OCI-LY1 (cell line): Measurements from ENCODE around the gene SDC1.

Experiments
- H2AFZ ChIP-seq: fragments of 200-600 bp; sonication (generic), shearing (Covaris generic); 2 replicates; pipeline ENCODE4 v1.6.0; 2014; ENCODE audit warnings: antibody characterized with exemption, mild to moderate bottlenecking, low read length
- H3F3A ChIP-seq: fragments of 200-600 bp; sonication (generic), shearing (Covaris generic); 2 replicates; pipeline ENCODE4 v1.6.0; 2014; ENCODE audit warnings: mild to moderate bottlenecking, antibody characterized with exemption, low read length, moderate library complexity; ENCODE audit not compliant: insufficient read depth
- H3K27ac ChIP-seq: fragments of 200-600 bp; sonication (generic); 2 replicates; pipeline ENCODE4 v1.5.1; 2014; ENCODE audit warnings: low read length, mixed run types, mild to moderate bottlenecking, low read depth; ENCODE audit not compliant: poor library complexity, severe bottlenecking
- H3K27me3 ChIP-seq: fragments of 200-600 bp; sonication (generic); 2 replicates; pipeline ENCODE4 v1.6.0; 2014; ENCODE audit warnings: antibody characterized with exemption, mild to moderate bottlenecking, low read length, moderate library complexity; ENCODE audit not compliant: insufficient read depth
- H3K36me3 ChIP-seq: fragments of 200-600 bp; sonication (generic); 2 replicates; pipeline ENCODE4 v1.6.1; 2014; ENCODE audit warnings: mild to moderate bottlenecking, antibody characterized with exemption, low read length, moderate library complexity, mixed read lengths; ENCODE audit not compliant: insufficient read depth
- H3K4me1 ChIP-seq: fragments of 200-600 bp; sonication (generic); 2 replicates; pipeline ENCODE4 v1.5.1; 2014; ENCODE audit warnings: mild to moderate bottlenecking, low read length, moderate library complexity; ENCODE audit not compliant: insufficient read depth, severe bottlenecking
- H3K4me2 ChIP-seq: fragments of 200-600 bp; sonication (generic), shearing (Covaris generic); 2 replicates; pipeline ENCODE4 v1.6.1; 2014; ENCODE audit warnings: low read length
- H3K4me3 ChIP-seq: fragments of 200-600 bp; sonication (generic); 2 replicates; pipeline ENCODE4 v1.5.1; 2014; ENCODE audit warnings: low read length, low read depth, mild to moderate bottlenecking, mixed read lengths; ENCODE audit not compliant: poor library complexity, severe bottlenecking
- H3K79me2 ChIP-seq: fragments of 200-600 bp; shearing (Covaris generic); 2 replicates; pipeline ENCODE4 v1.6.1; 2016; ENCODE audit warnings: mixed run types, low read length, mixed read lengths; ENCODE audit not compliant: insufficient read depth
- H3K9ac ChIP-seq: fragments of 200-600 bp; sonication (generic), shearing (Covaris generic); 2 replicates; pipeline ENCODE4 v1.6.1; 2014; ENCODE audit warnings: mild to moderate bottlenecking, low read length, mixed read lengths
- H3K9me2 ChIP-seq: fragments of 200-600 bp; sonication (generic), shearing (Covaris generic); 2 replicates; pipeline ENCODE4 v1.6.1; 2014; ENCODE audit warnings: low read depth, mild to moderate bottlenecking, low read length, mixed read lengths
- H3K9me3 ChIP-seq: fragments of 200-600 bp; shearing (Covaris generic); 2 replicates; pipeline ENCODE4 v1.6.1; 2014; ENCODE audit warnings: low read length, mixed read lengths
- H4K20me1 ChIP-seq: fragments of 200-600 bp; sonication (generic), shearing (Covaris generic); 2 replicates; pipeline ENCODE4 v1.6.0; 2016; ENCODE audit warnings: mild to moderate bottlenecking, low read length; ENCODE audit not compliant: insufficient read depth
- EZH2 ChIP-seq: fragments of 200-600 bp; sonication (generic), shearing (Covaris generic); IDR thresholded peaks from 2 replicates; pipeline ENCODE4 v1.8.0; 2017; ENCODE audit warnings: borderline replicate concordance, mixed run types, mild to moderate bottlenecking, antibody characterized with exemption, low read length, moderate library complexity, mixed read lengths
- TF ChIP-seq, protein P1 (sequence below): fragments of 200-600 bp; sonication (generic), shearing (Covaris generic); IDR thresholded peaks from 2 replicates; pipeline ENCODE4 v1.5.1; 2017; ENCODE audit warnings: mild to moderate bottlenecking, antibody characterized with exemption, low read length, moderate library complexity, mixed read lengths

Gene SDC1

DNA sequence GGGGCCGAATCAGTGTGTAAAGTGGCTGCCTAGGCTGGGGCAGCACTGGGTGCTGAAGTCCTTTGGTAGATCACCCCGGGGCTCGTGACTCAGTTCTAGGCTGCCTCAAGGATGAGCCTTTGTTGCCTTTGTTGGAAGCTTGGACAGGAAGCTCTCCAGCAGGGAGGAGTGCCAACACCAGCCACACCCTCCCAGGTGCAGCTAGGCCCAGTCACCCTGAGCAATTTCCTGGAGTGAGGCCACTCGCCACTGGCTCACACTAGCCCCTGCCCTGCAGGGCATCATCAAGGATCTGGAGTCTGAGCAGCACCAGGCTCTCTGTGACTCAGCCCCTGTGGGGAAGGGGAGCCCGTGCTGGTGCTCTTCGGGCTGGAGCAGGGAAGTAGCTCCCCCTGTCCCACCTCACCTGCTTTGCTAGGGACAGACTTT is 6.7 kb upstream of the SDC1 start:
- TF ChIP-seq, protein P1, sequence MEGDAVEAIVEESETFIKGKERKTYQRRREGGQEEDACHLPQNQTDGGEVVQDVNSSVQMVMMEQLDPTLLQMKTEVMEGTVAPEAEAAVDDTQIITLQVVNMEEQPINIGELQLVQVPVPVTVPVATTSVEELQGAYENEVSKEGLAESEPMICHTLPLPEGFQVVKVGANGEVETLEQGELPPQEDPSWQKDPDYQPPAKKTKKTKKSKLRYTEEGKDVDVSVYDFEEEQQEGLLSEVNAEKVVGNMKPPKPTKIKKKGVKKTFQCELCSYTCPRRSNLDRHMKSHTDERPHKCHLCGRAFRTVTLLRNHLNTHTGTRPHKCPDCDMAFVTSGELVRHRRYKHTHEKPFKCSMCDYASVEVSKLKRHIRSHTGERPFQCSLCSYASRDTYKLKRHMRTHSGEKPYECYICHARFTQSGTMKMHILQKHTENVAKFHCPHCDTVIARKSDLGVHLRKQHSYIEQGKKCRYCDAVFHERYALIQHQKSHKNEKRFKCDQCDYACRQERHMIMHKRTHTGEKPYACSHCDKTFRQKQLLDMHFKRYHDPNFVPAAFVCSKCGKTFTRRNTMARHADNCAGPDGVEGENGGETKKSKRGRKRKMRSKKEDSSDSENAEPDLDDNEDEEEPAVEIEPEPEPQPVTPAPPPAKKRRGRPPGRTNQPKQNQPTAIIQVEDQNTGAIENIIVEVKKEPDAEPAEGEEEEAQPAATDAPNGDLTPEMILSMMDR = no peak
- no peak for TF ChIP-seq EZH2
- Histone ChIP-seq H3K79me2 (no peaks in the 10 kb centered on the region), H4K20me1 (no peaks in the 10 kb centered on the region), H3K4me3 (no peak overlapping the region), H3K9me3 (no peaks in the 10 kb centered on the region), H3K27ac (no peak overlapping the region), H3K9me2 (no peaks in the 10 kb centered on the region), H3K36me3 (no peaks in the 10 kb centered on the region), H3K4me2 (no peak overlapping the region), H2AFZ (no peak overlapping the region), H3K9ac (no peak overlapping the region), H3K4me1 (no peaks in the 10 kb centered on the region), H3K27me3 (0 out of 2 replicates have a peak, but pooled peaks cover 3% of the 10 kb centered on the region), H3F3A (no peaks in the 10 kb centered on the region)

DNA sequence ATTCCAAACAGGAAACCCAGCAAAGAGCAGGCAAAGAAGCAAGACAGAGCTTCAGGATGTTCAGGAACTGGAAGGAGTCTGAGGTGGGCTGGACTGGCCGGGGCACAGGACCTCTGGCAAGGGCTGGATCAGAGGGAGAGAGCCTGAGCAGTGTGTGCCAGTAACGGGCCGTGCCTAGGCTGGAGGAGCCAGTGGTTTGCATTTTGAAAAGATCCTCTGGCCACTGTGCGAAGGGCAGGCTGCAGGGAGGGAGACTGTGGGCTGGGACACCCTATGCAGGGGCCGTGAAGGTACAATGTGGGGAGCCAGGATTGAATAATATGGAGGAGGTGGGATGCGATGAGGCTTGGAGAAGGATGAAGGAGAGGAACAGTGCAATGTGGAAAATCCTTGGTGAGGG is 6.2 kb upstream of the SDC1 start:
- Histone ChIP-seq H3K27me3 (peaks cover 5% of the 10 kb centered on the region; the same call in 1 of the 2 replicates), H3K9me3 (no peaks in the 10 kb centered on the region), H3K79me2 (no peaks in the 10 kb centered on the region), H3K9ac (no peak overlapping the region), H3F3A (no peaks in the 10 kb centered on the region), H3K4me1 (no peaks in the 10 kb centered on the region), H2AFZ (no peak overlapping the region), H4K20me1 (no peaks in the 10 kb centered on the region), H3K36me3 (no peaks in the 10 kb centered on the region), H3K27ac (no peak overlapping the region), H3K9me2 (no peaks in the 10 kb centered on the region), H3K4me2 (no peak overlapping the region), H3K4me3 (no peak overlapping the region)
- TF ChIP-seq, protein P1 = no peak
- TF ChIP-seq EZH2 = no peak

DNA sequence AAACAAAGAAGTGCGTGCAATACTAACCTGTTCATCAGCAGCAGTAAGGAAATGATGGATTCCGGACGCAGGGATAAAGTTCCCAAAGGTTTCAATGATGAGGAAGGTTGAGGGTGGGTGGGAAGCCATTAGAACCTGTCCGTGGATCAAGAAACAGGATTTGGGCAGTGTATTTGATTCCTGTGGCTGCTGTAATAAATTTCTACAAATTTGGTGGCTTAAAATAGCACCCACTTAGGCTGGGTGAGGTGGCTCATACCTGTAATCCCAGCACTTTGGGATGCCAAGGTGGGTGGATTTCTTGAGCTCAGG is 5.1 kb upstream of the SDC1 start:
- Histone ChIP-seq H3K36me3 (no peaks in the 10 kb centered on the region), H3K4me1 (no peaks in the 10 kb centered on the region), H3K79me2 (no peaks in the 10 kb centered on the region), H3K9me3 (no peaks in the 10 kb centered on the region), H3K9ac (no peak overlapping the region), H3F3A (no peaks in the 10 kb centered on the region), H2AFZ (no peak overlapping the region), H3K4me2 (no peak overlapping the region), H4K20me1 (no peaks in the 10 kb centered on the region), H3K4me3 (no peak overlapping the region), H3K27ac (no peak overlapping the region), H3K9me2 (no peaks in the 10 kb centered on the region), H3K27me3 (peaks cover 9% of the 10 kb centered on the region; the same call in 1 of the 2 replicates)
- no peak for TF ChIP-seq EZH2
- TF ChIP-seq, protein P1 = no peak
